ENCODE results near the gene SRSF5. TPM values are rescaled to one million over a fixed set of nuclear protein-coding genes. Genes with fewer than 3 reads are reported as not detected.

Gene SRSF5
- total and polyA plus RNA-seq, 2 of the 8 experiments (the other 6 are each of a cell fraction or from before 2014, with no cell fraction given) = 101 to 238 TPM

DNA sequence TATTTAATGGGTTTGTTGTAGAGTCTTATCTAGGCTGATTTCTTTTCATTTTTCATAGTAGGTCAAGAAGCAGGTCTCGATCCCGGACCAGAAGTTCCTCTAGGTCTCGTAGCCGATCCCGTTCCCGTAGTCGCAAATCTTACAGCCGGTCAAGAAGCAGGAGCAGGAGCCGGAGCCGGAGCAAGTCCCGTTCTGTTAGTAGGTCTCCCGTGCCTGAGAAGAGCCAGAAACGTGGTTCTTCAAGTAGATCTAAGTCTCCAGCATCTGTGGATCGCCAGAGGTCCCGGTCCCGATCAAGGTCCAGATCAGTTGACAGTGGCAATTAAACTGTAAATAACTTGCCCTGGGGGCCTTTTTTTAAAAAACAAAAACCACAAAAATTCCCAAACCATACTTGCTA lies 4.2 kb downstream of the SRSF5 start:
- H4K5ac ChIP-seq (ENCODE audit: insufficient read length, low read depth, low read length) = no peak overlapping the region
- no peak for FAIRE-seq
- H2BK20ac ChIP-seq (ENCODE audit: low read length) = no peak overlapping the region
- no peak overlapping the region for H3K4ac ChIP-seq (replicated peaks; ENCODE audit: insufficient read length, low read depth, low read length)
- H3K4me1 ChIP-seq (replicated peaks in 1 of 4; ENCODE audit: control insufficient read depth in 3 of 4, insufficient read depth in 4 of 4, low read length in 3 of 4) = peaks cover 0 to 5% (median 3%) of the 10 kb centered on the region in 4 experiments; a peak in 5 of 7 replicates
- H2BK5ac ChIP-seq (ENCODE audit: low read depth, low read length) = no peak overlapping the region
- H2AFZ ChIP-seq (ENCODE audit: low read length) = no peak overlapping the region
- H3K36me3 ChIP-seq (ENCODE audit: control insufficient read depth in 2 of 4, insufficient read depth in 4 of 4, low read length in 3 of 4) = peaks cover 39 to 83% (median 70%) of the 10 kb centered on the region in 4 experiments
- peaks cover 3% of the 10 kb centered on the region; the same call in 1 of the 2 replicates for H3K23me2 ChIP-seq (ENCODE audit: low read depth, low read length)
- peaks cover 14 to 15% of the 10 kb centered on the region in 2 experiments for H4K20me1 ChIP-seq (replicated peaks in 1 of 2; ENCODE audit: control insufficient read depth in 1 of 2, insufficient read depth in 2 of 2, low read length in 2 of 2)
- H3K14ac ChIP-seq (ENCODE audit: insufficient read length) = no peak overlapping the region
- H2AK5ac ChIP-seq (ENCODE audit: low read depth, low read length) = no peak overlapping the region
- POLR2A ChIA-PET (ENCODE audit: partially characterized antibody) = interaction anchor here (1.2 to 2.0 kb wide), 4 partner anchors 9 to 26 kb away, joined by 3 to 9 read pairs (median 6); partner anchors contain the start of gene SLC10A1
- DNase-seq (ENCODE audit: low read depth in 1 of 2, low spot score in 2 of 2) = no peak
- H3K9me3 ChIP-seq (ENCODE audit: insufficient read depth in 2 of 2, low read depth in 1 of 2, low read length in 1 of 2) = no peaks in the 10 kb centered on the region
- CTCF ChIA-PET (ENCODE audit: partially characterized antibody) = no interaction called here
- peak overlapping the region; percentile 54; the same call in 1 of the 2 replicates for H4K8ac ChIP-seq (ENCODE audit: extremely low read depth, insufficient read depth, low read length)
- no peak overlapping the region for H3K27ac ChIP-seq (ENCODE audit: low read depth, low read length)
- H3K79me1 ChIP-seq (ENCODE audit: low read depth, low read length) = peaks cover 9% of the 10 kb centered on the region; the same call in 1 of the 2 replicates
- no peak overlapping the region for H3K23ac ChIP-seq (ENCODE audit: insufficient read length)
- no peak overlapping the region for H3K18ac ChIP-seq (ENCODE audit: extremely low read depth, low read length)
- no peak overlapping the region for H3K56ac ChIP-seq (replicated peaks; ENCODE audit: insufficient read length, low read depth, low read length)
- no peak overlapping the region for H3K4me3 ChIP-seq (ENCODE audit: extremely low read depth in 1 of 4, insufficient read depth in 2 of 4, low read depth in 3 of 4, low read length in 4 of 4)
- H3K9ac ChIP-seq (replicated peaks in 1 of 4; ENCODE audit: extremely low read depth in 1 of 4, low read depth in 3 of 4, low read length in 3 of 4) = no peak overlapping the region
- no peak overlapping the region for H2BK15ac ChIP-seq (ENCODE audit: low read length)
- no peak overlapping the region for H2BK120ac ChIP-seq (replicated peaks; ENCODE audit: low read depth, low read length)
- no peak overlapping the region for H4K91ac ChIP-seq (replicated peaks; ENCODE audit: insufficient read length, low read length)
- WGBS, 2 experiments (ENCODE audit: extremely low coverage in 1 of 2, insufficient coverage in 1 of 2, insufficient read length in 1 of 2, insufficient replicate concordance in 2 of 2, low coverage in 1 of 2, low lambda C conversion rate in 2 of 2, missing lambda C conversion rate in 1 of 2) = 92% methylated on average over 16 of the region's 16 CpGs; no CpG with 5 or more reads in 1 of the 2 experiments
- H2BK12ac ChIP-seq (ENCODE audit: low read depth, low read length) = no peak overlapping the region
- H3K4me2 ChIP-seq (ENCODE audit: insufficient read depth in 1 of 2, low read depth in 2 of 2, low read length in 2 of 2) = no peak overlapping the region
- H3K79me2 ChIP-seq (ENCODE audit: control insufficient read depth in 1 of 2, insufficient read depth in 2 of 2, low read length in 2 of 2) = peaks cover 6 to 44% of the 10 kb centered on the region in 2 experiments
- no peaks in the 10 kb centered on the region for H3K27me3 ChIP-seq (replicated peaks in 1 of 4; ENCODE audit: control insufficient read depth in 3 of 4, extremely low read depth in 1 of 4, insufficient read depth in 3 of 4, low read length in 3 of 4)
- TF ChIP-seq CBX8 (IDR thresholded peaks at IDR 0.05; ENCODE audit: borderline replicate concordance, low read depth, low read length) = no peak
- no peak for TF ChIP-seq FOSL1 (IDR thresholded peaks at IDR 0.05; ENCODE audit: insufficient read depth, low read depth, low read length)
- TF ChIP-seq USF2 (IDR thresholded peaks at IDR 0.05; ENCODE audit: low read length) = no peak
- TF ChIP-seq, protein P1, sequence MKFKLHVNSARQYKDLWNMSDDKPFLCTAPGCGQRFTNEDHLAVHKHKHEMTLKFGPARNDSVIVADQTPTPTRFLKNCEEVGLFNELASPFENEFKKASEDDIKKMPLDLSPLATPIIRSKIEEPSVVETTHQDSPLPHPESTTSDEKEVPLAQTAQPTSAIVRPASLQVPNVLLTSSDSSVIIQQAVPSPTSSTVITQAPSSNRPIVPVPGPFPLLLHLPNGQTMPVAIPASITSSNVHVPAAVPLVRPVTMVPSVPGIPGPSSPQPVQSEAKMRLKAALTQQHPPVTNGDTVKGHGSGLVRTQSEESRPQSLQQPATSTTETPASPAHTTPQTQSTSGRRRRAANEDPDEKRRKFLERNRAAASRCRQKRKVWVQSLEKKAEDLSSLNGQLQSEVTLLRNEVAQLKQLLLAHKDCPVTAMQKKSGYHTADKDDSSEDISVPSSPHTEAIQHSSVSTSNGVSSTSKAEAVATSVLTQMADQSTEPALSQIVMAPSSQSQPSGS (IDR thresholded peaks at IDR 0.05; ENCODE audit: low read length) = no peak
- no peak for TF ChIP-seq TAF1 (IDR thresholded peaks at IDR 0.05; ENCODE audit: low read depth, low read length)
- TF ChIP-seq SP2 (IDR thresholded peaks at IDR 0.05; ENCODE audit: low read length) = no peak
- TF ChIP-seq SIX5 (IDR thresholded peaks at IDR 0.05; ENCODE audit: low read depth, low read length) = no peak
- no peak for TF ChIP-seq NANOG (IDR thresholded peaks at IDR 0.05; ENCODE audit: insufficient read depth, low read depth, low read length, poor library complexity, severe bottlenecking)
- no peak for TF ChIP-seq SIN3A (conservative IDR thresholded peaks at IDR 0.05 in 1 of 2, IDR thresholded peaks at IDR 0.05 in 1 of 2; ENCODE audit: low read depth in 1 of 2, low read length in 2 of 2)
- TF ChIP-seq EZH2 (IDR thresholded peaks at IDR 0.05; ENCODE audit: low read depth, low read length, severe bottlenecking) = no peak
- no peak; the same call in 1 of the 2 replicates for TF ChIP-seq POLR2AphosphoS5 (IDR thresholded peaks at IDR 0.05; ENCODE audit: low read depth, low read length)

All from H1 (cell line).